ENCODE measurements around the gene SDS. TPM values are rescaled to one million over a fixed set of nuclear protein-coding genes. Genes with fewer than 3 reads are reported as not detected.

SDS gene
- polyA plus RNA-seq, 1 experiment, result not detected

DNA sequence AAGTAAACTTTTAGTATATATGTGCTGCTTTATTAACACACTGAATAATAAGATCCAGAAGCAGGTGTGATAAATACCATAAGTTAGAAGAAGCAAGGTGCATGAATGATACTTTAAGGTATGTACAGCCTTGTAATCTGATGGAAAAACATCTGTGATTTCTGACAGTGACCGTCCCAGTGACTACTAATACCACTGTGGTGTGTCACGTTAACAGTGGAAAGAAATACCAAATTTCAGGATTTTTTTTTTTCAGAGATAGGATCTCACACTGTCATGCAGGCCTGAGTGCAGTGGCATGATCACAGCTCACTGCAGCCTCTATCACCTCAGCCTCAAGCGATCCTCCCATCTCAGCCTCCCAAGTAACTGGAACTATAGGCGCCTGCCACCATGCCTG is 21.5 kb downstream of the SDS start:
- CTCF ChIA-PET, result interaction anchor here (1.2 kb wide), 1 partner anchor 43 kb away, joined by 3 read pairs; no protein-coding TSS in a partner anchor
- H3K36me3 ChIP-seq (ENCODE audit: control insufficient read depth, insufficient read depth, low read length), result peaks cover 14% of the 10 kb centered on the region
- TF ChIP-seq, protein P1, sequence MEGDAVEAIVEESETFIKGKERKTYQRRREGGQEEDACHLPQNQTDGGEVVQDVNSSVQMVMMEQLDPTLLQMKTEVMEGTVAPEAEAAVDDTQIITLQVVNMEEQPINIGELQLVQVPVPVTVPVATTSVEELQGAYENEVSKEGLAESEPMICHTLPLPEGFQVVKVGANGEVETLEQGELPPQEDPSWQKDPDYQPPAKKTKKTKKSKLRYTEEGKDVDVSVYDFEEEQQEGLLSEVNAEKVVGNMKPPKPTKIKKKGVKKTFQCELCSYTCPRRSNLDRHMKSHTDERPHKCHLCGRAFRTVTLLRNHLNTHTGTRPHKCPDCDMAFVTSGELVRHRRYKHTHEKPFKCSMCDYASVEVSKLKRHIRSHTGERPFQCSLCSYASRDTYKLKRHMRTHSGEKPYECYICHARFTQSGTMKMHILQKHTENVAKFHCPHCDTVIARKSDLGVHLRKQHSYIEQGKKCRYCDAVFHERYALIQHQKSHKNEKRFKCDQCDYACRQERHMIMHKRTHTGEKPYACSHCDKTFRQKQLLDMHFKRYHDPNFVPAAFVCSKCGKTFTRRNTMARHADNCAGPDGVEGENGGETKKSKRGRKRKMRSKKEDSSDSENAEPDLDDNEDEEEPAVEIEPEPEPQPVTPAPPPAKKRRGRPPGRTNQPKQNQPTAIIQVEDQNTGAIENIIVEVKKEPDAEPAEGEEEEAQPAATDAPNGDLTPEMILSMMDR (IDR thresholded peaks at IDR 0.05; ENCODE audit: insufficient read depth, low read depth, low read length), result no peak
- POLR2A ChIA-PET, result no interaction called here
- no peak overlapping the region for H3K4me3 ChIP-seq (ENCODE audit: low read depth, low read length)
- no peak for DNase-seq (ENCODE audit: low read depth)
- no peaks in the 10 kb centered on the region for H3K27me3 ChIP-seq (ENCODE audit: control insufficient read depth, insufficient read depth, low read length)

DNA sequence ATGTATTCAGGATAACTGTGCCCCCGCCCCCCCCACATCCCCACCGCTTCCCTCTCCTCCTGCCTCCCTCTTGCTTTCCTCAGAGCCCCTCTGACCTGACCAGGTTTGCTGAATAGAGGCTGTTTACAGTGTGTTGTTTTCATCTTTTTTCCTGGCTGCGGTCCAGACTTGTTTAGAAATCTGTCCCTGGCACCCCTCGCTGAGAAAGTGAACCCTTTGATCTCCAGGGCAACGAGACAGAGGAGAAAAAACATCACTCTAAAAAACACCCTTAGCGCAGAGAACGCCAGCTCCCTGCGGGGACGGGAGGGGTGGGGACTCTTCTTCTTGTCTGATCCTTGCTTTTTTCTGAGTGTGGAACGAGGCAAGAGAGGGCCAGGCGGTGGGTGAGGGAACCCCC is 22.5 kb downstream of the SDS start:
- DNase-seq (ENCODE audit: low read depth), result no peak
- POLR2A ChIA-PET, result no interaction called here
- Histone ChIP-seq H3K36me3 (ENCODE audit: control insufficient read depth, insufficient read depth, low read length) (peaks cover 12% of the 10 kb centered on the region), H3K4me3 (ENCODE audit: low read depth, low read length) (no peak overlapping the region), H3K27me3 (ENCODE audit: control insufficient read depth, insufficient read depth, low read length) (no peaks in the 10 kb centered on the region)
- CTCF ChIA-PET, result no interaction called here
- TF ChIP-seq, protein P1 (IDR thresholded peaks at IDR 0.05; ENCODE audit: insufficient read depth, low read depth, low read length), result no peak

- ChIA-PET CTCF (no interaction called here), POLR2A (no interaction called here)
- no peaks in the 10 kb centered on the region for H3K27me3 ChIP-seq (ENCODE audit: control insufficient read depth, insufficient read depth, low read length)
- no peak for DNase-seq (ENCODE audit: low read depth)
- H3K4me3 ChIP-seq (ENCODE audit: low read depth, low read length), result no peak overlapping the region
- TF ChIP-seq, protein P1 (IDR thresholded peaks at IDR 0.05; ENCODE audit: insufficient read depth, low read depth, low read length), result no peak
- peaks cover 16% of the 10 kb centered on the region for H3K36me3 ChIP-seq (ENCODE audit: control insufficient read depth, insufficient read depth, low read length)
These were observed 25.4 kb downstream of the SDS start for GRCh38 chr12:113378291-113378690.

DNA sequence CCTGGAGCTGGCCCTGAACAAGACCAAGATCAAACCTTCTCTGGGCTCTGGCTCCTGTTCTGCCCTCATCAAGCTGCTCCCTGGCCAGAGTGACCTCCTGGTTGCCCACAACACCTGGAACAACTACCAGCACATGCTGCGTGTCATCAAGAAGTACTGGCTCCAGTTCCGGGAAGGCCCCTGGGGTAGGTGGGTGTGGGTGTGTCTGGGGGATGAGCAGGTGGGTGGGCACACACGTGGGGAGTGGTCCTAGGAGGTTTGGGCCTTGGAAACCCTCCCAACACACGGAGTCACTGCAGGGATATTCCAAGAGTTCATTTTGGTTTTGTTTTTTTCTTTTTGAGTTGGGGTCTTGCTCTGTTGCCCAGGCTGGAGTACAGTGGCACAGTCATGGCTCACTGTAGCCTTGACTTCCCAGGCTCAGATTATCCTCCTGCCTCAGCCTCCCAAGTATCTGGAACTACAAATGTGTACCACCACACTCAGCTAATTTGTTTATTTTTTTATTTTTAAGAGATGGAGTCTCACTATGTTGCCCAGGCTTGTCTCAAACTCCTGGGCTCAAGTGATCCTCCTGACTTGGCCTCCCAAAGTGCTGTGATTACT is 28.8 kb downstream of the SDS start:
- ChIA-PET CTCF (no interaction called here), POLR2A (no interaction called here)
- TF ChIP-seq, protein P1 (IDR thresholded peaks at IDR 0.05; ENCODE audit: insufficient read depth, low read depth, low read length), result no peak
- DNase-seq (ENCODE audit: low read depth), result no peak
- H3K27me3 ChIP-seq (ENCODE audit: control insufficient read depth, insufficient read depth, low read length), result no peaks in the 10 kb centered on the region
- no peak overlapping the region for H3K4me3 ChIP-seq (ENCODE audit: low read depth, low read length)
- peaks cover 15% of the 10 kb centered on the region for H3K36me3 ChIP-seq (ENCODE audit: control insufficient read depth, insufficient read depth, low read length)

- Histone ChIP-seq H3K27me3 (ENCODE audit: control insufficient read depth, insufficient read depth, low read length) (no peaks in the 10 kb centered on the region), H3K4me3 (ENCODE audit: low read depth, low read length) (no peak overlapping the region), H3K36me3 (ENCODE audit: control insufficient read depth, insufficient read depth, low read length) (peaks cover 14% of the 10 kb centered on the region)
- CTCF ChIA-PET, result no interaction called here
- POLR2A ChIA-PET, result no interaction called here
- DNase-seq (ENCODE audit: low read depth), result no peak
- TF ChIP-seq, protein P1 (IDR thresholded peaks at IDR 0.05; ENCODE audit: insufficient read depth, low read depth, low read length), result no peak
These were observed 29.7 kb downstream of the SDS start for GRCh38 chr12:113373969-113374368.

All from BJ (cell line).